HFFc6 (cell line): Measurements from ENCODE around the gene UBE4B. TPM values are rescaled to one million over a fixed set of nuclear protein-coding genes. Genes with fewer than 3 reads are reported as not detected.
A peak's percentile ranks its signal among the peaks of the same experiment; 100 is the strongest.

Source experiments
- DNase-seq: peaks from one replicate; pipeline ENCODE4 v3.0.0-alpha.2; 2018
- H3K27ac Mint-ChIP-seq: 2 replicates; pipeline ENCODE4 v1.8.0; 2020; ENCODE audit warnings: mild to moderate bottlenecking, mixed read lengths
- H3K27me3 Mint-ChIP-seq: 2 replicates; pipeline ENCODE4 v1.8.0; 2021; ENCODE audit warnings: mild to moderate bottlenecking, moderate library complexity, mixed read lengths; ENCODE audit not compliant: insufficient read depth
- H3K36me3 Mint-ChIP-seq: 2 replicates; pipeline ENCODE4 v1.8.0; 2021; ENCODE audit warnings: low read depth, mixed read lengths
- H3K4me1 Mint-ChIP-seq: 2 replicates; pipeline ENCODE4 v1.8.0; 2020; ENCODE audit warnings: low read depth, mixed read lengths
- H3K4me3 Mint-ChIP-seq: 2 replicates; pipeline ENCODE4 v1.8.0; 2020; ENCODE audit warnings: mild to moderate bottlenecking, moderate library complexity, mixed read lengths
- H3K9me3 Mint-ChIP-seq: 2 replicates; pipeline ENCODE4 v1.8.0; 2020; ENCODE audit warnings: mild to moderate bottlenecking, mixed read lengths
- CTCF ChIP-seq: fragments of 200-600 bp; sonication (generic); IDR thresholded peaks from 2 replicates; pipeline ENCODE4 v1.5.0; 2021; ENCODE audit warnings: antibody characterized with exemption, mild to moderate bottlenecking
- total RNA-seq, 6 experiments: library from RNA; stranded (reverse); fragmentation: NEBNext Ultra II Directional; extraction: Animal tissue kit (Norgen Biotek cat#: 25700); gene quantifications; 2 replicates in 1 of 6; 3 replicates in 5 of 6; pipeline ENCODE4 v1.2.3, GENCODE V29; 2021

Gene UBE4B
- total RNA-seq, 6 experiments from 2014 or later = 46.2 to 66.0 (median 58.6) TPM

GRCh38 chr1:10074852-10075730 lies 42.3 kb downstream of the UBE4B start:
- Mint-ChIP-seq H3K4me1 (peaks cover 45% of the 10 kb centered on the region), H3K9me3 (no peaks in the 10 kb centered on the region), H3K27me3 (no peaks in the 10 kb centered on the region; the same call in 1 of the 2 replicates), H3K4me3 (peak overlapping the region; percentile 59), H3K27ac (peak overlapping the region; percentile 70), H3K36me3 (peaks cover 21% of the 10 kb centered on the region)
- no peak for TF ChIP-seq CTCF
- no peak for DNase-seq

- H3K36me3 Mint-ChIP-seq = peaks cover 28% of the 10 kb centered on the region
- H3K4me3 Mint-ChIP-seq = no peak overlapping the region
- no peak overlapping the region for H3K27ac Mint-ChIP-seq
- DNase-seq = no peak
- H3K9me3 Mint-ChIP-seq = no peaks in the 10 kb centered on the region
- no peaks in the 10 kb centered on the region; the same call in none of the 2 replicates for H3K27me3 Mint-ChIP-seq
- H3K4me1 Mint-ChIP-seq = peaks cover 39% of the 10 kb centered on the region
- TF ChIP-seq CTCF = no peak
These were observed 43.0 kb downstream of the UBE4B start for GRCh38 chr1:10075732-10076131.

GRCh38 chr1:10078494-10078893 lies 45.7 kb downstream of the UBE4B start:
- H3K9me3 Mint-ChIP-seq = no peaks in the 10 kb centered on the region; the same call in 1 of the 2 replicates
- no peaks in the 10 kb centered on the region; the same call in none of the 2 replicates for H3K27me3 Mint-ChIP-seq
- TF ChIP-seq CTCF = no peak
- H3K27ac Mint-ChIP-seq = no peak overlapping the region
- peaks cover 36% of the 10 kb centered on the region for H3K36me3 Mint-ChIP-seq
- DNase-seq = no peak
- H3K4me1 Mint-ChIP-seq = peaks cover 42% of the 10 kb centered on the region
- no peak overlapping the region for H3K4me3 Mint-ChIP-seq

- no peak for TF ChIP-seq CTCF
- Mint-ChIP-seq H3K27me3 (no peaks in the 10 kb centered on the region; the same call in none of the 2 replicates), H3K4me1 (peaks cover 35% of the 10 kb centered on the region), H3K9me3 (no peaks in the 10 kb centered on the region; the same call in 1 of the 2 replicates), H3K27ac (no peak overlapping the region), H3K36me3 (peaks cover 42% of the 10 kb centered on the region), H3K4me3 (no peak overlapping the region)
- DNase-seq = no peak
These were observed 47.8 kb downstream of the UBE4B start for GRCh38 chr1:10080523-10080922.

GRCh38 chr1:10082785-10083479 lies 50.2 kb downstream of the UBE4B start:
- Mint-ChIP-seq H3K27ac (peak overlapping the region; percentile 41), H3K9me3 (no peaks in the 10 kb centered on the region; the same call in 1 of the 2 replicates), H3K4me1 (peaks cover 30% of the 10 kb centered on the region), H3K4me3 (peak overlapping the region; percentile 5; the same call in 1 of the 2 replicates), H3K36me3 (peaks cover 35% of the 10 kb centered on the region), H3K27me3 (no peaks in the 10 kb centered on the region; the same call in 1 of the 2 replicates)
- peak; percentile 88 for DNase-seq
- no peak for TF ChIP-seq CTCF
